Psoas muscle (tissue), 8 donors: ENCODE data around the gene CELA3B. TPM values are rescaled to one million over a fixed set of nuclear protein-coding genes. Genes with fewer than 3 reads are reported as not detected.
"Not testable (repeated sequence)": the region's sequence is repeated elsewhere in the genome, so short reads cannot be mapped to it uniquely, and the experiment has no call there.

ENCODE experiments used
- ATAC-seq, 4 donors: fragments of 200-7000 bp; cut with Tn5 transposase; one replicate each; pipeline ENCODE4 v1.9.1; 2020; ENCODE audit warnings: moderate library complexity in 3 of 4, mild to moderate bottlenecking in 2 of 4
- DNase-seq, 2 donors: peaks; one replicate each; pipeline ENCODE4 v3.0.0-alpha.2; 2020
- H3K27ac ChIP-seq: fragments of 200-600 bp; one replicate; pipeline ENCODE4 v1.8.0; 2022
- H3K27me3 ChIP-seq, 3 donors: fragments of 200-600 bp in 1 of 3; one replicate each; pipeline versions ENCODE4 v1.6.1 to v1.8.0; 2013 to 2022; ENCODE audit warnings: low read length in 2 of 3, mild to moderate bottlenecking in 2 of 3, moderate library complexity in 1 of 3; ENCODE audit not compliant: insufficient read depth in 3 of 3
- H3K36me3 ChIP-seq, 2 donors: fragments of 200-600 bp in 1 of 2; one replicate each; pipeline versions ENCODE4 v1.6.1 to v1.8.0; 2013 to 2022; ENCODE audit warnings: low read depth in 1 of 2, mild to moderate bottlenecking in 1 of 2, moderate library complexity in 1 of 2; ENCODE audit not compliant: insufficient read depth in 1 of 2
- H3K4me1 ChIP-seq: fragments of 200-600 bp; one replicate; pipeline ENCODE4 v1.8.0; 2022
- H3K4me3 ChIP-seq: fragments of 200-600 bp; one replicate; pipeline ENCODE4 v1.8.0; 2022; ENCODE audit warnings: mild to moderate bottlenecking
- H3K9me3 ChIP-seq: fragments of 200-600 bp; one replicate; pipeline ENCODE4 v1.8.0; 2022
- WGBS, 3 donors: extraction: QIAGEN DNeasy Blood & Tissue Kit; methylation state at CpG; one replicate each; pipeline versions ENCODE4 v1.1.6 to v1.1.7; 2013; 5-methylcytosine and 5-hydroxymethylcytosine counted together
- intact Hi-C, 2 donors: fragments of 100-400 bp; cut with DNase I; formaldehyde crosslinking; loops; one replicate each; pipeline versions ENCODE4 v1.11.0 to v1.14.2; 2022
- polyA plus RNA-seq, 3 donors: library from polyadenylated mRNA; stranded (reverse); fragments of 200-250 nt; gene quantifications; one replicate each; pipeline ENCODE4 v1.2.3, GENCODE V29; 2013
- total RNA-seq, 4 donors: library from RNA; stranded (reverse); fragmentation: NEBNext Ultra II Directional in 2 of 4; extraction: Animal tissue kit (Norgen Biotek cat#: 25700) in 2 of 4; gene quantifications; one replicate each; pipeline versions ENCODE4 v1.2.1 to v1.2.4, GENCODE V29; 2021 to 2023
- donor health status: healthy with polysubstance abuse.
- donor health status: DM: no; HTN: no; CAD: no; lungs with moderate emphysema.
- donor health status: Bipolar disorder and iron deficiency.
- donor health status: healthy.
- donor health status: DM: yes; HTN: yes; CAD: no.
- donor health status: DM: no; HTN: no; CAD: no.
- donor health status: DM: no; HTN: no; CAD: no.
- donor health status: DM: yes; HTN: yes; CAD: no.

Gene CELA3B
- total and polyA plus RNA-seq, 7 donors, result 0.09 to 1.7 (median 0.42) TPM; not detected in 2

- WGBS, 3 donors, result 18 to 76% (median 46%) methylated on average over 1 to 3 of the region's 4 CpGs
- ATAC-seq, H3K27me3 ChIP-seq, H3K36me3 ChIP-seq, intact Hi-C loops, H3K4me1 ChIP-seq, H3K27ac ChIP-seq, H3K4me3 ChIP-seq, H3K9me3 ChIP-seq, DNase-seq: not testable (repeated sequence)
Observed at GRCh38 chr1:21981253-21981652, 4.4 kb downstream of the CELA3B start.

GRCh38 chr1:21982122-21982521, 5.3 kb downstream of the CELA3B start:
- H3K36me3 ChIP-seq, intact Hi-C loops, H3K4me1 ChIP-seq, H3K27ac ChIP-seq, H3K9me3 ChIP-seq, H3K27me3 ChIP-seq, ATAC-seq, DNase-seq, H3K4me3 ChIP-seq: not testable (repeated sequence)
- WGBS, 3 donors, result 69 to 80% (median 72%) methylated on average over 6 of the region's 6 CpGs

GRCh38 chr1:21983539-21983938, 6.7 kb downstream of the CELA3B start:
- 69 to 76% (median 75%) methylated on average over 4 to 10 of the region's 15 CpGs for WGBS, 3 donors
- intact Hi-C loops, H3K4me3 ChIP-seq, DNase-seq, H3K9me3 ChIP-seq, H3K27ac ChIP-seq, ATAC-seq, H3K4me1 ChIP-seq, H3K27me3 ChIP-seq, H3K36me3 ChIP-seq: not testable (repeated sequence)

- H3K4me1 ChIP-seq, H3K4me3 ChIP-seq, intact Hi-C loops, ATAC-seq, H3K27ac ChIP-seq, DNase-seq, H3K9me3 ChIP-seq, H3K36me3 ChIP-seq, H3K27me3 ChIP-seq: not testable (repeated sequence)
- 78% methylated on average over 5 of the region's 5 CpGs; no CpG with 5 or more reads in 2 of the 3 donors for WGBS, 3 donors
Observed at GRCh38 chr1:21985893-21986292, 9.1 kb downstream of the CELA3B start.

- WGBS, 3 donors, result 75 to 85% (median 80%) methylated on average over 9 to 10 of the region's 12 CpGs
- H3K27me3 ChIP-seq, ATAC-seq, DNase-seq, H3K36me3 ChIP-seq, H3K9me3 ChIP-seq, H3K4me3 ChIP-seq, intact Hi-C loops, H3K4me1 ChIP-seq, H3K27ac ChIP-seq: not testable (repeated sequence)
Observed at GRCh38 chr1:21986386-21986785, 9.6 kb downstream of the CELA3B start.

DNA sequence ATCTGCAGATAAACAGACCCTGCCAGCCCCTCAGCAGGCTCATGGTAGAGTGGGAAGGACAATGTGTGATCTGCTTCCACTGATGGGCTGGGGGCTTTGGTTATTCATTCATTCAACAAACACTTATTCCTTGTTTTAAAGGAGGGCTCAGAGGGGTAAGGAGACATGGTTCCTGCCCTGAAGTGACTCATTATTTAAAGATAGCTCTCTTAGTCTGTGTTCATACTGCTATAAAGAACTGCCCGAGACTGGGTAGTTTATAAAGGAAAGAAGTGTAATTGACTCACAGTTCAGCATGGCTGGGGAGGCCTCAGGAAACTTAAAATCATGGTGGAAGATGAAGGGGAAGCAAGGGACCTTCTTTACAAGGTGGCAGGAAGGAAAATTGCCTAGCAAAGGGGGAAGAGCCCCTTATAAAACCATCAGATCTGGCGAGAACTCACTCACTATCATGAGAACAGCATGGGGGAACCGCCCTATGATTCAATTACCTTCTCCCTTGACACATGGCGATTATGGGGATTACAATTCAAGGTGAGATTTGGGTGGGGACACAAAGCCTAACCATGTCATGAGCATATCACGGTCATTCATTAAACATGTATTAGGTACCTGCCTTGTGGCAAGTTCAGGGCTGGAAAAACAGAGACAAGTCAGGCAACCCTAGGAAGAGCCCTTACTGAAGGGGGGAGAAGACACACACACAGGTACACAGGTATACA, 13.0 kb downstream of the CELA3B start:
- H3K36me3 ChIP-seq, H3K27ac ChIP-seq, H3K27me3 ChIP-seq, H3K4me3 ChIP-seq, intact Hi-C loops, H3K4me1 ChIP-seq, H3K9me3 ChIP-seq, DNase-seq: not testable (repeated sequence)
- ATAC-seq, result peak in 3 of 4 donors; percentile 46 to 58 (median 51)
- 57 to 70% (median 58%) methylated on average over 2 of the region's 5 CpGs for WGBS, 3 donors

DNA sequence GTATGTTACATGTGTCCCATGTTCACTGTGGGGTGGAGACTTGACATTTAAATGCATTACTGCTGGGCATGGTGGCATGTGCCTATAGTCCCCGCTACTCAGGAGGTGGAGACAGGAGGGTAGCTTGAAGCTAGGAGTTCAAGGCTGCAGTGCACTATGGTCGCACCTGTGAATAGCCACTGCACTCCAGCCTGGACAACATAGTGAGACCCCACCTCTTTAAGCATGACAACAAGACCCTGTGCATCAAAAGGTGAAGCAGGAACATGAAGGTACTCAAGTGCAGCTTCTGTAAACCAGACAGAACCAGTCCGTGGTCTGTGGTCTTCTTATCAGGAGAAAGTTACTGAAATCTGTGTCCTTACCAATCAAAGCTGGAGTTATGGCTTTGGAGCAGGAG, 15.4 kb downstream of the CELA3B start:
- H3K4me1 ChIP-seq, H3K9me3 ChIP-seq, H3K36me3 ChIP-seq, H3K4me3 ChIP-seq, ATAC-seq, DNase-seq, H3K27ac ChIP-seq, H3K27me3 ChIP-seq, intact Hi-C loops: not testable (repeated sequence)
- WGBS, 3 donors, result 87 to 97% (median 89%) methylated on average over 3 of the region's 3 CpGs

DNA sequence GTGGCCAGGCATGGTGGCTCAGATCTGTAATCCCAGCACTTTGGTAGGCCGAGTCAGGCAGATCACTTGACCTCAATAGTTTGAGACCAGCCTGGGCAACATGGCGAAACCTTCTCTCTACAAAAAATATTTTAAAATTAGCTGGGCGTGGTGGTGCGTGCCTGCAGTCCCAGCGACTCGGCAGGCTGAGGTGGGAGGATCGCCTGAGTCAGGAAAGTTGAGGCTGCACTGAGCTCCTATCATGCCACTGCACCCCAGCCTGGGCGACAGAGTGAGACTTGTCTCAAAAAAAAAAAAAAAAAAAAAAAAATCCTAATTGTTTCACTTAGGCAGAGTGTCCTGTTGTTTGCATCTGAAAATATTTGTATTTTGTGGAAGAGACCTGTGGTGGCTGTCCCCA, 17.9 kb downstream of the CELA3B start:
- ATAC-seq, H3K27ac ChIP-seq, H3K27me3 ChIP-seq, intact Hi-C loops, DNase-seq, H3K4me1 ChIP-seq, H3K9me3 ChIP-seq, H3K36me3 ChIP-seq, H3K4me3 ChIP-seq: not testable (repeated sequence)
- 92 to 95% (median 95%) methylated on average over 8 of the region's 8 CpGs for WGBS, 3 donors

DNA sequence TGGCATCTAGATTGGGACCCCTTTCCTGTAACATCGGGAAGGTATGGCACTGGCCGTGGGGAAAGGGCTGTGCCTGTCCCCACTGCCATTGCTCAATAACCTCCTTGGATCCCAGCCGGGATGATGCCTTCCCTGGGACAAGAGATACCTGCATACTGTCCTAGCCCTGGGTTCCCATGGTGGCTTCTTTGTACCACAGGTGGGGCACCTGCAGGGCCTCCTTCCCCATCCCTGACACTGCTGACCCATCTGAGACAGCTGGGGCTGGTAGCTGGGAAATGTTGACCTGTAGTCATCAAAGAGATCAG, 19.8 kb downstream of the CELA3B start:
- ATAC-seq, H3K9me3 ChIP-seq, H3K36me3 ChIP-seq, H3K27me3 ChIP-seq, DNase-seq, H3K27ac ChIP-seq, H3K4me3 ChIP-seq, H3K4me1 ChIP-seq, intact Hi-C loops: not testable (repeated sequence)
- WGBS, 3 donors, result 84 to 88% (median 87%) methylated on average over 3 of the region's 3 CpGs

- DNase-seq, H3K27ac ChIP-seq, H3K4me3 ChIP-seq, H3K36me3 ChIP-seq, H3K9me3 ChIP-seq, H3K27me3 ChIP-seq, ATAC-seq, H3K4me1 ChIP-seq, intact Hi-C loops: not testable (repeated sequence)
- WGBS, 3 donors, result 64 to 78% (median 71%) methylated on average over 8 to 9 of the region's 9 CpGs
Observed at GRCh38 chr1:21997891-21998623, 21.2 kb downstream of the CELA3B start.

GRCh38 chr1:21998624-21999294, 21.9 kb downstream of the CELA3B start:
- H3K27me3 ChIP-seq, intact Hi-C loops, H3K27ac ChIP-seq, ATAC-seq, H3K36me3 ChIP-seq, DNase-seq, H3K4me1 ChIP-seq, H3K4me3 ChIP-seq, H3K9me3 ChIP-seq: not testable (repeated sequence)
- WGBS, 3 donors, result 61 to 74% (median 72%) methylated on average over 11 to 15 of the region's 15 CpGs
